ENCODE measurements around the gene C2CD4D. TPM values are rescaled to one million over a fixed set of nuclear protein-coding genes. Genes with fewer than 3 reads are reported as not detected.

C2CD4D gene
- total RNA-seq, 1 experiment from 2014 or later, result not detected

DNA sequence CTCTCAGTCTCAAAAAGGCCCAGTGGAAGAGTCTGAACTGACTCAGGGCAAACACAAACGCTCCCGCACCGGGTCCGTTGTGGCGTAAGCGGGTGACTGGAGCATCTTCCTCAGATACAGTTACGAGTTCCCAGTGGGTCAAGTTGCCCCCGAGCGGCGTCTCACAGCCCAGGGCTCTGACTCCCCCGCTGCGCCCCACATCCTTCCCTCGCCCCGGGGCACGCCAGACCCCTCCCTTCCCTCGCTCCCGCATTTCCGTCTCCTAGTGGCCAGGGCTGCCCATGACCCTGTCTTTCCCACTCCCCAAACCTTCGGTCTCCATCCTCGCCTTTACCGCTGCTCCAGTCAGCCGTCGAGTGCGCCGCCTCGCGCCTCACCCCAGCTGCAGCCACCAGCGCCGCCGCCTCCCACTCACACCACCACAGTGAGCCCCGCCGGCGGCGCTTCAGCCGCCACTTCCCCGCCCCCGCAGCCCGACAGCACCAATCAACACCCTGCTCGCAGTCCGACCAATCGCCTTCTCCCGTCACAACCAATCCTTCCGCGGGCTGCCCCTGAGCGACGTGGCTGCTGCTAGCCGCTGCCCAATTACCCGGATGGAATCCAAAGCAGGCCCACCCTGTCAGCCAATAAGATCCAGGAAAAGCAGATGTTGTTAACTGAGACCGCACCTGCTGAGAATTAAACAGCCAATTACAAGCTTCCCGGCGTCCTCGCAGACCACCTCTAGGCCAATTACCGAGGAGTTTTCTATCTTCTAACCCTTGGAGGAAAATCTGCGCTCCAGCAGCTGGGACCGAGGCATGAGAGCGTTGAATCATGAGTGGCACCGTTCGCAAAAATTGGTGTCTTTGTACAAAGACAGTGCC lies 49.3 kb downstream of the C2CD4D start, which contains the start of gene TDRKH:
TSS of gene TDRKH (minus strand) at position 430 of the 869 bp plus-strand sequence. CDS start 7,478 bp downstream, outside the sequence.
- DNase-seq, result peak; percentile 100
- H3K27me3 ChIP-seq, result no peaks in the 10 kb centered on the region
- H3K9me3 ChIP-seq, result no peaks in the 10 kb centered on the region
- H3K36me3 ChIP-seq, result no peaks in the 10 kb centered on the region
- peak within 1 kb of the TSS; percentile 71 for H3K4me3 ChIP-seq

Other genes with a start within 250 kb of the C2CD4D start
- 17.1 and 44.5 TPM in 2 replicates for gene SNX27, start 227.8 kb downstream of the C2CD4D start, total RNA-seq (2014; rRNA removed; shearing (Covaris generic); ENCODE audit: low replicate concordance)
- gene CELF3, start 123.0 kb downstream of the C2CD4D start, total RNA-seq (2014; rRNA removed; shearing (Covaris generic); ENCODE audit: low replicate concordance), result not detected in 2 replicates
- gene RIIAD1, start 118.3 kb downstream of the C2CD4D start, total RNA-seq (2014; rRNA removed; shearing (Covaris generic); ENCODE audit: low replicate concordance), result not detected in 2 replicates
- gene MRPL9, start 76.3 kb downstream of the C2CD4D start, total RNA-seq (2014; rRNA removed; shearing (Covaris generic); ENCODE audit: low replicate concordance), result 121 and 167 TPM in 2 replicates
- 14.1 and 23.5 TPM in 2 replicates for gene TDRKH, start 49.3 kb downstream of the C2CD4D start, total RNA-seq (2014; rRNA removed; shearing (Covaris generic); ENCODE audit: low replicate concordance)
- gene LINGO4, start 34.4 kb downstream of the C2CD4D start, total RNA-seq (2014; rRNA removed; shearing (Covaris generic); ENCODE audit: low replicate concordance), result not detected in 2 replicates
- gene RORC, start 8.0 kb downstream of the C2CD4D start, total RNA-seq (2014; rRNA removed; shearing (Covaris generic); ENCODE audit: low replicate concordance), result 0.63 TPM in 1 of 2 replicates, not detected in the other
- not detected in 2 replicates for gene THEM5, start 13.9 kb upstream of the C2CD4D start, total RNA-seq (2014; rRNA removed; shearing (Covaris generic); ENCODE audit: low replicate concordance)
- gene THEM4, start 69.7 kb upstream of the C2CD4D start, total RNA-seq (2014; rRNA removed; shearing (Covaris generic); ENCODE audit: low replicate concordance), result 22.9 and 30.2 TPM in 2 replicates
- 213 and 271 TPM in 2 replicates for gene S100A10, start 154.0 kb upstream of the C2CD4D start, total RNA-seq (2014; rRNA removed; shearing (Covaris generic); ENCODE audit: low replicate concordance)
- 347 and 507 TPM in 2 replicates for gene S100A11, start 197.2 kb upstream of the C2CD4D start, total RNA-seq (2014; rRNA removed; shearing (Covaris generic); ENCODE audit: low replicate concordance)
- gene TCHHL1, start 249.2 kb upstream of the C2CD4D start, total RNA-seq (2014; rRNA removed; shearing (Covaris generic); ENCODE audit: low replicate concordance), result not detected in 2 replicates

Data from MG63 (cell line).